ENCODE data around the gene RANBP9.

Gene RANBP9

DNA sequence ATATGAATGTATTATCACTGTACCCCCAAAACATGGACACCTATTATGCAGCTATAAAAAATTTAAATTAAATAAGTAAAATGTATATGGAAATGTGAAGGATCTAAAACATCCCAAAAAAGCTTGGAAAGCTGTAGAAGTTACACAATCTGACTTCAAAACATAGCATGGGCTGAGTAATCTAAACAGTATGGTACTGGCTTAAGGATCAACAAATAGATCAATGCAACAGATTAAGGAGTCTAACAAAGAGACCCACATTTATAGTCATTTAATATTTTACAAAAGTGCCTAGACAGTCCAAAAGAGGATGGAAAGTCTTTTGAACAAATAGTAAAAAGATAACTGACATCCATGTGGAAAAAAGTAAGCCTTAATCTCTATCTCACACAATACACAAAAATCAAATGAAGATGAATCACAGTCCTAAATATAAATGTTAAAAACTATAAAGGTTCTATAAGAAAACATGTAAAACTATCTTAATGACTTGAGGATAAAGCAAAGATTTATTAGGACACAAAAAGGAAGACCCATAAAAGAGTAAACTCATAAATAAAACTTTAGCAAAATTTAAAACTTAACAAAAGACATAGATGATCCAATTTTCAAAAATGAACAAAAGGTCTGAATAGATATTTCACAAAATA is 46.8 kb downstream of the RANBP9 start:
- TF ChIP-seq POLR2A (IDR thresholded peaks at IDR 0.05; ENCODE audit: low read depth, low read length) = no peak
- FAIRE-seq = peak; percentile 72
- DNase-seq (ENCODE audit: insufficient read length, low spot score) = no peak

DNA sequence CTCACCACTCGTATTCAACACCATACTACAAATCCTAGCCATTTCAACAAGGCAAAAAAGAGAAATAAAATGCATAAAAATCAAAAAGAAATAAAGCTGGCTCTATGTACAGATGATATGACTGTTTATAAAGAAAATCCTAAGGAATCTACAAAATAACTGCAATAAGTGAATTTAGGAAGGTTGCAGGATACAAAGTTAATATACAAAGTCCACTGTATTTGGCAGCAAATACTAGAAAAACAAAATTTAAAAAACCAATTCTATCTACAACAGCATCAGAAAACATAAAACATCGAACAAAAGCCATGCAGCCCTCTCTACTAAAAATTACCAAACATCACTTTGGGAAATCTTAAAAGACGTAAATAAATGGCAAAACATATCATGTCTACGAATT is 47.6 kb downstream of the RANBP9 start:
- no peak for FAIRE-seq

GRCh38 chr6:13662651-13663334 is 48.8 kb downstream of the RANBP9 start:
- no peak for TF ChIP-seq POLR2A (IDR thresholded peaks at IDR 0.05; ENCODE audit: low read depth, low read length)
- no peak for DNase-seq (ENCODE audit: insufficient read length, low spot score)
- FAIRE-seq = peak; percentile 41

More for the DNA sequence above, 47.6 kb downstream of the RANBP9 start:
- DNase-seq (ENCODE audit: insufficient read length, low spot score) = no peak
- TF ChIP-seq POLR2A (IDR thresholded peaks at IDR 0.05; ENCODE audit: low read depth, low read length) = no peak

GRCh38 chr6:13661647-13662046 is 50.0 kb downstream of the RANBP9 start:
- no peak for DNase-seq (ENCODE audit: insufficient read length, low spot score)
- peak; percentile 85 for FAIRE-seq
- TF ChIP-seq POLR2A (IDR thresholded peaks at IDR 0.05; ENCODE audit: low read depth, low read length) = no peak

GRCh38 chr6:13660893-13661292 is 50.7 kb downstream of the RANBP9 start:
- DNase-seq (ENCODE audit: insufficient read length, low spot score) (no peak), FAIRE-seq (peak; percentile 72)
- no peak for TF ChIP-seq POLR2A (IDR thresholded peaks at IDR 0.05; ENCODE audit: low read depth, low read length)

DNA sequence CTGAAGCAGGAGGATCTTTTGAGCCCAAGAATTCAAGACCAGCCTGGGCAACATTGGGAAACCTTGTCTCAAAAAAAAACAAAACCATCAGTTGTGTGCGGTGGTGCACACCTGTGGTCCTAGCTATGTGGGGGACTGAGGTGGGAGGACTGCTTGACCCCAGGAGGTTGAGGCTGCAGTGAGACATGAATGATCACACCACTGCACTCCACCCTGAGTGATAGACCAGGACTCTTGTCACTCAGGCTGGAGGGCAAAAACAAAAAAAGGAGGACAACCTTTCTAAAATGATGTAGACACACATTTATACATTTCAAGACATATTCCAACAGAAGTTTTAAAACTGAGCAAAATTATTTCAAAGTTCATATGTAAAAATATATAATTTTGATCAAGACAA is 51.4 kb downstream of the RANBP9 start:
- DNase-seq (ENCODE audit: insufficient read length, low spot score) (no peak), FAIRE-seq (peak; percentile 80)
- no peak for TF ChIP-seq POLR2A (IDR thresholded peaks at IDR 0.05; ENCODE audit: low read depth, low read length)

GRCh38 chr6:13655700-13656099 is 55.9 kb downstream of the RANBP9 start:
- no peak for TF ChIP-seq POLR2A (IDR thresholded peaks at IDR 0.05; ENCODE audit: low read depth, low read length)
- DNase-seq (ENCODE audit: insufficient read length, low spot score) (no peak), FAIRE-seq (peak; percentile 11)

DNA sequence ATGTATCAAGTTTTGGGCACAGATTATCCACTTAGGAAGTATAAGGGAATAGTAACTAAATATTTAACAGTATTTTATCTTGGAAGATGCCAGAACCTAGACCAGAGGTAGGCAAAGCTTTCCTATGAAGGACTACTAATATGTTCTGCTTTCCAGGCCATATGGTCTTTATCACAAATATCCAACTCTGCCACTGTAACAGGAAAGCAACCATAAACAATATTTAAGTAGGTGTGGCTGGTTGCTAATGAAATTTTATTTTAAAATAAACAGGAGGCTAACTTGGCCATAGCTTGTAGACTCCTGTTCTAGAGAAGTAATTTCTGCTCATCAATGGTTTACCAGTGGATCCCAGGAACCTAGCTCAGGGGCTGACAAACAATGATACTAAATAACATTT is 57.1 kb downstream of the RANBP9 start:
- FAIRE-seq = no peak
- no peak for TF ChIP-seq POLR2A (IDR thresholded peaks at IDR 0.05; ENCODE audit: low read depth, low read length)
- DNase-seq (ENCODE audit: insufficient read length, low spot score) = no peak

GRCh38 chr6:13653296-13653695 is 58.3 kb downstream of the RANBP9 start:
- peak; percentile 85 for FAIRE-seq
- DNase-seq (ENCODE audit: insufficient read length, low spot score) = no peak
- TF ChIP-seq POLR2A (IDR thresholded peaks at IDR 0.05; ENCODE audit: low read depth, low read length) = no peak

DNA sequence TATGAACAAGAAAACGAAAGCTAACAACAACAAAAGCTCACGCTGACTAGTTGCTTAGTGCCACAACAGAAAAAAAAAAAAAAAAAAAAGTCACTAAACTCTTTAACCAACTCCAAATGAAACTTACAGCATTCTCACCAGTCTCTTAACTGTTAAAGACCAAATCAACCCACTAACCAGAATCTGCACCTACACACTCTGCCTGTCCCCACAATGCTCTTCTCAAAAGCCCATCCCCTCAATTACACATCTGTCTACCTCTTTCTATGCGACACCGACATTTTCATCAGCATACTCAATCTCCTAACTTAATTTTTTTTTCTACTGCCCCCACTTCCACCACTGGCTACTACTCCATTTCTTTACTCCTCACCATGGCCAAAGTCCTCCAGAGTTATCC is 62.2 kb downstream of the RANBP9 start:
- FAIRE-seq (peak; percentile 11), DNase-seq (ENCODE audit: insufficient read length, low spot score) (no peak)
- no peak for TF ChIP-seq POLR2A (IDR thresholded peaks at IDR 0.05; ENCODE audit: low read depth, low read length)

GRCh38 chr6:13648850-13649249 is 62.8 kb downstream of the RANBP9 start:
- FAIRE-seq = no peak
- TF ChIP-seq POLR2A (IDR thresholded peaks at IDR 0.05; ENCODE audit: low read depth, low read length) = no peak
- DNase-seq (ENCODE audit: insufficient read length, low spot score) = no peak

GRCh38 chr6:13643125-13643524 is 68.5 kb downstream of the RANBP9 start:
- no peak for DNase-seq (ENCODE audit: insufficient read length, low spot score)
- FAIRE-seq = peak; percentile 20
- TF ChIP-seq POLR2A (IDR thresholded peaks at IDR 0.05; ENCODE audit: low read depth, low read length) = no peak

DNA sequence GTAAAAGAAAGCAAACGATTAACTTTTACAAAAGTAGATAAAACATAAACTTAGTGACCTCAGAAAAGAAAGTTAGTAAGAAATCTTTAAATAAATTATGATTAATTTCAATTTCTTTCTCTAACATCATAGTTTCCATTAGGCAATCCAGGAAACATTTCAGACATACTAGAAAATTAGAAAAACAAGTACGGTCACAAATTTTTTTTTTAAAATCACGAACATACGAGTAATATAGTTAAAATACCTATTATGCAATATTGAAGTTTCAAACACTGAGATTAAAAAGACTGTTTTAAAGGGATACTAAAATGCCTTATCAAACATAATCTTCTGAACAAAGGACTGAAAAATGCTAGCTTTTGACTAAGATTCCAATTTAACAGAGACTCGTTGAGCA is 70.3 kb downstream of the RANBP9 start:
- no peak for FAIRE-seq
- TF ChIP-seq POLR2A (IDR thresholded peaks at IDR 0.05; ENCODE audit: low read depth, low read length) = no peak
- no peak for DNase-seq (ENCODE audit: insufficient read length, low spot score)

DNA sequence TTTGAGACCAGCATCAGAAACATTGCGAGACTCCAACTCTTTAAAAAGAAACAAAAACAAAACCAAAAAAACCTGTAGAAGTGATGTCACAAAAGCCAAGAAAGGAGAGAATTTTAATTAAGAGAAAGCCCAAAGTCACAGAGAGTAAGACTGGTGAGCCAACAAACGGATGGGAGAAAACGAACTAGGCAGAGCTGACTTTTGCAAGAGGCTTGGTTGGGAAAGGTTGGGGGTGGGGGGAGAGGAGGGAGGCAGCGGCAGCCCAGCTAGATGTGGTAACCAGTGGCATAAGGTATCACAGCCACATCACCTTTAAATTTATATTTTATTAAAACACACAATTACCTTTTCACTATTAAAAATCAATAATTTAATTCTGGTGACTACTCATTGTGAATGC is 73.0 kb downstream of the RANBP9 start:
- FAIRE-seq = no peak
- DNase-seq (ENCODE audit: insufficient read length, low spot score) = no peak
- no peak for TF ChIP-seq POLR2A (IDR thresholded peaks at IDR 0.05; ENCODE audit: low read depth, low read length)

DNA sequence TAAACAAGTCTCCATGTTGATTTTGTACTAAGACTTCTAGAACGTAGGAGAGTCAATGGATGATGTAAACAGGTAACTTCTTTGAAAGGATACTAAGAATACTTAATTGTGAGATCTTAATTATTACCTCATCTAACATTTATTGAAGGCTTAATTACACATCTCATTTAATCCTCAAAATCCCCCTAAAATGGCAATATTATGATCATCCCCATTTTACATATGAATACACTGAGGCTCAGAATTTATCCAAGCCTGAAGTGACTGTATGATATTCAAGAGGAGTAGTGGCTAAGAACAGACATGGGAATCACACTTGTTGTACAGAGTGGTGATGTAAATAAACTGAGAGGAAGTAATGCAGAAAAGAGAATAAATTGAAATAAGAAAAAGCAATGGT is 73.6 kb downstream of the RANBP9 start:
- FAIRE-seq = no peak
- TF ChIP-seq POLR2A (IDR thresholded peaks at IDR 0.05; ENCODE audit: low read depth, low read length) = no peak
- DNase-seq (ENCODE audit: insufficient read length, low spot score) = no peak
